ENCODE data around the gene YIPF5.

DNA sequence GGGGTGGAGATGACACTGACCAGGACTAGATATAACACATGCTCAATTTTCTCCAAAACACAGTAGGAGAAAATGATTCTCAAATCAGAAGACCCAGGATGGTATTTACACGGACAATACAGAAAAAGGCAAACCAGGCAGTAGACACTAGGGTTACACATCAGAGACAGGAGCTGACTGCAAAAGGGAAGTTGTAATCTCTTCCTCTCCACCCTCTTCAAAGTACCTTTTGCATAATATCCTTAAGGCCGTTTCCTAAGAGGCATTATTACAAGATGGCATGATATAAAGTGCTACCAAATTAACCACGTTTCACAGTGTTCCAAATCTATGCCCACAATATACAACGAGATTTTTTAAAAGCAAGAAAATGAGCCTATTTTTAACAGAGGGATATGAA is 39.2 kb downstream of the YIPF5 start:
- TF ChIP-seq CTCF (IDR thresholded peaks at IDR 0.05): no peak
- TF ChIP-seq POLR2A (IDR thresholded peaks at IDR 0.05): no peak

Measured in thyroid gland (tissue), 4 donors.